Gastrocnemius medialis (tissue), 4 donors: ENCODE data around the gene LCLAT1. TPM values are rescaled to one million over a fixed set of nuclear protein-coding genes. Genes with fewer than 3 reads are reported as not detected.
A peak's percentile ranks its signal among the peaks of the same experiment; 100 is the strongest.

Experiments
- ATAC-seq, 2 donors: fragments of 150-250 bp; one replicate each; pipeline ENCODE4 v1.9.1; 2016
- DNase-seq, 2 donors: peaks; one replicate each; pipeline ENCODE4 v3.0.0-alpha.2; 2019
- H3K27ac ChIP-seq, 4 donors: fragments of 200-600 bp; sonication (generic); 1 replicate in 1 of 4; 2 replicates in 3 of 4; pipeline ENCODE4 v1.5.1; 2016 to 2018; ENCODE audit warnings: mild to moderate bottlenecking in 2 of 4, moderate library complexity in 1 of 4
- H3K27me3 ChIP-seq, 3 donors: fragments of 200-600 bp; sonication (generic) in 2 of 3; 1 replicate in 1 of 3; 2 replicates in 2 of 3; pipeline versions ENCODE4 v1.5.1 to v1.6.0; 2016 to 2019; ENCODE audit warnings: mild to moderate bottlenecking in 1 of 3, moderate library complexity in 1 of 3
- H3K36me3 ChIP-seq, 2 donors: fragments of 200-600 bp; sonication (generic) in 1 of 2; one replicate each; pipeline ENCODE4 v1.5.1; 2017 to 2018
- H3K4me1 ChIP-seq, 2 donors: fragments of 200-600 bp; sonication (generic) in 1 of 2; one replicate each; pipeline ENCODE4 v1.5.1; 2016 to 2017; ENCODE audit warnings: mild to moderate bottlenecking in 2 of 2
- H3K4me3 ChIP-seq, 4 donors: fragments of 200-600 bp; sonication (generic) in 3 of 4; 1 replicate in 1 of 4; 2 replicates in 3 of 4; pipeline ENCODE4 v1.5.1; 2016 to 2019; ENCODE audit warnings: mild to moderate bottlenecking in 2 of 4
- H3K9me3 ChIP-seq, 3 donors: fragments of 200-600 bp; sonication (generic) in 2 of 3; 1 replicate in 1 of 3; 2 replicates in 2 of 3; pipeline ENCODE4 v1.5.1; 2016 to 2019
- POLR2A ChIP-seq, 2 donors: fragments of 450-650 bp; IDR thresholded peaks; one replicate each; pipeline ENCODE4 v1.6.1; 2017; ENCODE audit warnings: antibody characterized with exemption in 2 of 2, mild to moderate bottlenecking in 2 of 2, moderate library complexity in 2 of 2
- in situ Hi-C, 4 donors: fragments of 200-750 bp; cut with MboI; loops; one replicate each; pipeline versions ENCODE4 v1.15.0 to v1.8.0; 2017; ENCODE audit warnings: low sequenced_read_pairs in 4 of 4
- intact Hi-C: fragments of 100-400 bp; cut with DNase I; formaldehyde crosslinking; loops from one replicate; pipeline ENCODE4 v1.15.1; 2023; ENCODE audit warnings: low total_unique reads
- total RNA-seq, 4 donors: library from RNA; depleted of rRNA; stranded (reverse); fragments of >200 nt; gene quantifications; one replicate each; pipeline versions ENCODE4 v1.1.0 to v1.2.3, GENCODE V29; 2016
- TF ChIP-seq, protein P1 (sequence below), 5 experiments: fragments of 450-650 bp in 3 of 5; fragments of 200-600 bp in 2 of 5; sonication (generic) in 2 of 5; IDR thresholded peaks in 4 of 5; conservative IDR thresholded peaks in 1 of 5; 1 replicate in 4 of 5; 2 replicates in 1 of 5; pipeline ENCODE4 v1.5.1; 2016 to 2019; ENCODE audit warnings: antibody characterized with exemption in 5 of 5, mild to moderate bottlenecking in 3 of 5, moderate library complexity in 3 of 5

LCLAT1 gene
- total RNA-seq, 4 donors from 2014 or later, result 4.3 to 14.5 (median 11.3) TPM

DNA sequence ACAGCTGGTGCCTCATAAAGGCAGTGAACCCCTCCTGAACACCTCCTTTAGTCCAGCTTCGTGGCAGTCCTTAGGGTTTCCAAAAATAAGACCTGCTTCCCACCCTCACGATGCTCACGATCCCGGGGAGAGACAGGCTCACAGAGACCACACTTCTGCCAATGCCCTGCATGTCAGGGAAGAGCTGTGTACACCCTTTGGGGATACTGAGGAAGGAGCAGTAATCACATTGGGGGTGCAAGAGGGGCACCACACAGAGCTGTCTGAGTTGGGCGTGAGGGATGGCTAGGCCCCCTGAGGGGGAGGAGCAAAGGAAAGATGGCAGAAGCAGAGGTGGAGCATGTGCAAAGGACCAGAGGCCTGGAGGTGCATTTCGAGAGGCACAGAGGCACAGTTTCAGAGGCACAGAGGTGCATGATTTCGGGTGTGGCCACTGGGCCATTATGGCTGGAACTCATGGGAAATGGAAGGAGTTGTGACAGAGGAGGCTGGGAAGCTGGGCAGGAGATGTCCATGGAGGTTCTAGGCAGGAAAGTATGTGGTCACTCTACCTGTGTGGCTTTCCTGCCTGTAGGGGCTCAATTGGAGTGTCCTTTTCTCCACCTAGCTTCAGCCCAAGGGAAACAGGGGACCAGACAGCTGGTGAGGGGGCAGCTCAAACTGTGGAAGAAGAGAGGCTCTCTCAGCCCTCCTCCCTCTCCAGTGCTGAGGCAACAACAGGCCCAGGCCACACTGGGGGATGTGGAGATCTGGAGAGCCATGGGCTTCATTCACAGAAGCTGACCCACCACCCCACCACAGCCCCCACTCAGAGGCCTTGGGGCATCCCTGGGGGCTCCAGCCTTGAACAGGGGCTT, 244.3 kb downstream of the LCLAT1 start:
- DNase-seq, result no peak
- intact Hi-C loops, result loop anchor here (5.0 kb wide), 3 partner anchors 44 to 529 kb away; no protein-coding TSS in a partner anchor
- no peaks in the 10 kb centered on the region for H3K36me3 ChIP-seq
- in situ Hi-C loops, result no loop called here
- TF ChIP-seq POLR2A (IDR thresholded peaks at IDR 0.05), result no peak
- TF ChIP-seq, protein P1, sequence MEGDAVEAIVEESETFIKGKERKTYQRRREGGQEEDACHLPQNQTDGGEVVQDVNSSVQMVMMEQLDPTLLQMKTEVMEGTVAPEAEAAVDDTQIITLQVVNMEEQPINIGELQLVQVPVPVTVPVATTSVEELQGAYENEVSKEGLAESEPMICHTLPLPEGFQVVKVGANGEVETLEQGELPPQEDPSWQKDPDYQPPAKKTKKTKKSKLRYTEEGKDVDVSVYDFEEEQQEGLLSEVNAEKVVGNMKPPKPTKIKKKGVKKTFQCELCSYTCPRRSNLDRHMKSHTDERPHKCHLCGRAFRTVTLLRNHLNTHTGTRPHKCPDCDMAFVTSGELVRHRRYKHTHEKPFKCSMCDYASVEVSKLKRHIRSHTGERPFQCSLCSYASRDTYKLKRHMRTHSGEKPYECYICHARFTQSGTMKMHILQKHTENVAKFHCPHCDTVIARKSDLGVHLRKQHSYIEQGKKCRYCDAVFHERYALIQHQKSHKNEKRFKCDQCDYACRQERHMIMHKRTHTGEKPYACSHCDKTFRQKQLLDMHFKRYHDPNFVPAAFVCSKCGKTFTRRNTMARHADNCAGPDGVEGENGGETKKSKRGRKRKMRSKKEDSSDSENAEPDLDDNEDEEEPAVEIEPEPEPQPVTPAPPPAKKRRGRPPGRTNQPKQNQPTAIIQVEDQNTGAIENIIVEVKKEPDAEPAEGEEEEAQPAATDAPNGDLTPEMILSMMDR (IDR thresholded peaks at IDR 0.05 in 4 of 5, conservative IDR thresholded peaks at IDR 0.05 in 1 of 5), result no peak
- no peak overlapping the region for H3K4me3 ChIP-seq
- no peak for ATAC-seq
- H3K9me3 ChIP-seq, result no peaks in the 10 kb centered on the region
- no peaks in the 10 kb centered on the region for H3K27me3 ChIP-seq
- peaks cover 21 to 33% of the 10 kb centered on the region in 2 donors for H3K4me1 ChIP-seq
- H3K27ac ChIP-seq, result no peak overlapping the region

DNA sequence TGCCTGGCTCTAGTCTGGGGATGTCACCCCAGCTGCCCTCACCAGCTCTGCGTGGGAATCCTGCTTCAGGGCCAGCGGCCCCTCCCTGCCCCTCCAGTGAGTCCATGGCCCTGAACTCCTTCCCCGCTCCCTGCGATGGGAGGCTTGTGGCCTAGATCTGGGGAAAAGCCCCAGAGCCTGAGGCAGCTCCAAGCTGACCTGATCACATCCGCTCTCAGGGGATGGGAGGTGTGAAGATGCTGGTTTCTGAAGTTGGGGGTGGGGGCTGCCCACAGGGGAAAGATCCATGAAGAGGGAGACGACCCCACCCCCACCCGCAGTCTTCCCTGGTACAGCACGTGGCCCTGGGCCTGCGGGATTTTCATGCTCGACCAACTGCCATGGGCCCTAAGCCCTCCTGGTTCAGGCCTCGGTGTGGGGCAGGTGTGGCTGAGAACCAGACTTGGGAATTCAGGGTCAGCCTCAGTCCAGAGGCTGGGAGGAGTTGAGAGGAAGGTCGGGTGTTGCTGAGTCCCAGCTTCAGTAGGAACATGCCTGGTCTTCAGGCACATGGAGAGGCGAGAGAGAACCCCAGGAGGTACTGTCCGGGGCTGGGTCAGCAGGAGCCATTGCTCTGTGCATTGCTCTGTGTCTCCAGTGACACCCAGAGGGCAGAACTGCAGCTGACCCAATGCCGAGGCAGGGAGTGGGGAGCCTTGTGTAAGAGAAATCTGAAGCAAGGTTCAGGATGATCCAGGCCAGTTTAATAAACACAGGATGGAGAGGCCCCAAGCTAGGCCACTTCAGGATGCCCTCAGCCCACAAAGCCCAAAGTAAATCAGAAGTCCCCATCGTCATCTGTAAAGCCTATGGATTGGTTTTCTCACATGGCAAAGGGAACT, 245.1 kb downstream of the LCLAT1 start:
- H3K9me3 ChIP-seq, result no peaks in the 10 kb centered on the region
- no peaks in the 10 kb centered on the region for H3K27me3 ChIP-seq
- DNase-seq (peak in 1 of 2 donors; percentile 28), ATAC-seq (peak; percentile 53 to 55)
- in situ Hi-C loops, result no loop called here
- TF ChIP-seq POLR2A (IDR thresholded peaks at IDR 0.05), result no peak
- TF ChIP-seq, protein P1 (IDR thresholded peaks at IDR 0.05 in 4 of 5, conservative IDR thresholded peaks at IDR 0.05 in 1 of 5), result peak in 3 of 5 experiments; percentile 11 to 40 (median 39)
- no peak overlapping the region for H3K4me3 ChIP-seq
- no peak overlapping the region for H3K27ac ChIP-seq
- H3K36me3 ChIP-seq, result no peaks in the 10 kb centered on the region
- intact Hi-C loops, result loop anchor here (5.0 kb wide), 3 partner anchors 45 to 530 kb away; no protein-coding TSS in a partner anchor
- peaks cover 21 to 33% of the 10 kb centered on the region in 2 donors for H3K4me1 ChIP-seq

- H3K27me3 ChIP-seq, result no peaks in the 10 kb centered on the region
- peaks cover 21 to 33% of the 10 kb centered on the region in 2 donors for H3K4me1 ChIP-seq
- TF ChIP-seq, protein P1 (IDR thresholded peaks at IDR 0.05 in 4 of 5, conservative IDR thresholded peaks at IDR 0.05 in 1 of 5), result no peak
- no peak for TF ChIP-seq POLR2A (IDR thresholded peaks at IDR 0.05)
- H3K27ac ChIP-seq, result no peak overlapping the region
- ATAC-seq, result no peak
- intact Hi-C loops, result loop anchor here (5.0 kb wide), 3 partner anchors 46 to 531 kb away; no protein-coding TSS in a partner anchor
- DNase-seq, result no peak
- H3K36me3 ChIP-seq, result no peaks in the 10 kb centered on the region
- no peaks in the 10 kb centered on the region for H3K9me3 ChIP-seq
- in situ Hi-C loops, result no loop called here
- H3K4me3 ChIP-seq, result no peak overlapping the region
These were observed 245.8 kb downstream of the LCLAT1 start for GRCh38 chr2:30692829-30693275.

Other genes starting within 250 kb of the LCLAT1 start
- 10 to 100 TPM in 2 of 4 donors, 1 to 10 TPM in 2; 5.4 to 37.6 (median 12.5) TPM for gene LBH, start 215.7 kb upstream of the LCLAT1 start, total RNA-seq